HepG2 (cell line): ENCODE data around the gene PNPLA2. TPM values are rescaled to one million over a fixed set of nuclear protein-coding genes. Genes with fewer than 3 reads are reported as not detected.

Source experiments
- CAMTA2 ChIP-seq: sonication (generic); formaldehyde crosslinking; IDR thresholded peaks from 2 replicates; pipeline ENCODE4 v1.4.0; 2020; ENCODE audit warnings: mild to moderate bottlenecking, missing genetic modification reagents, borderline replicate concordance
- CTCF ChIP-seq: sonication (generic); formaldehyde crosslinking; IDR thresholded peaks from 2 replicates; pipeline ENCODE4 v1.5.0; 2020; ENCODE audit warnings: mild to moderate bottlenecking, missing genetic modification reagents, moderate library complexity
- EEA1 ChIP-seq: sonication (generic); formaldehyde crosslinking; IDR thresholded peaks from 2 replicates; pipeline ENCODE4 v1.5.1; 2020; ENCODE audit warnings: mild to moderate bottlenecking, missing genetic modification reagents, borderline replicate concordance
- ETV5 ChIP-seq: IDR thresholded peaks from 2 replicates; pipeline ENCODE4 v1.6.1; 2018; ENCODE audit warnings: missing biosample characterization, missing genetic modification reagents, inconsistent platforms, borderline replicate concordance
- EZH2 ChIP-seq: conservative IDR thresholded peaks from 2 replicates; pipeline ENCODE4 v1.6.1; 2012; ENCODE audit warnings: mild to moderate bottlenecking, low read depth, low read length, moderate library complexity
- ISL2 ChIP-seq: sonication (generic); formaldehyde crosslinking; IDR thresholded peaks from 2 replicates; pipeline ENCODE4 v1.5.0; 2020; ENCODE audit warnings: missing genetic modification reagents
- LCORL ChIP-seq, 2 experiments: fragments of 450-650 bp in 1 of 2; sonication (generic) in 1 of 2; formaldehyde crosslinking in 1 of 2; IDR thresholded peaks; 2 replicates each; pipeline versions ENCODE4 v1.5.0 to v1.6.1; 2017 to 2020; ENCODE audit warnings: antibody characterized with exemption in 1 of 2, missing genetic modification reagents in 1 of 2
- MAFK ChIP-seq, 2 experiments: IDR thresholded peaks in 1 of 2; conservative IDR thresholded peaks in 1 of 2; 2 replicates each; pipeline ENCODE4 v1.6.1; 2011; ENCODE audit warnings: improper control_type of control experiment in 2 of 2, low read length in 2 of 2
- MED1 ChIP-seq: sonication (generic); formaldehyde crosslinking; IDR thresholded peaks from 2 replicates; pipeline ENCODE4 v1.4.0; 2020; ENCODE audit warnings: missing genetic modification reagents
- MTF2 ChIP-seq: sonication (generic); formaldehyde crosslinking; IDR thresholded peaks from 2 replicates; pipeline ENCODE4 v1.5.0; 2020; ENCODE audit warnings: missing genetic modification reagents, borderline replicate concordance
- MYNN ChIP-seq: sonication (generic); formaldehyde crosslinking; IDR thresholded peaks from 2 replicates; pipeline ENCODE4 v1.4.0; 2020; ENCODE audit warnings: mild to moderate bottlenecking, low read depth, missing genetic modification reagents
- NCOA2 ChIP-seq: sonication (generic); formaldehyde crosslinking; IDR thresholded peaks from 2 replicates; pipeline ENCODE4 v1.8.0; 2022; ENCODE audit warnings: inconsistent platforms
- PCBP2 ChIP-seq: fragments of 200-400 bp; formaldehyde crosslinking; optimal IDR thresholded peaks from 2 replicates; pipeline ENCODE3; 2018; ENCODE audit warnings: low read length, low read depth; ENCODE audit not compliant: poor library complexity, severe bottlenecking
- REPIN1 ChIP-seq: sonication (generic); formaldehyde crosslinking; IDR thresholded peaks from 2 replicates; pipeline ENCODE4 v1.8.0; 2022; ENCODE audit warnings: missing genetic modification reagents, low read depth, mild to moderate bottlenecking, borderline replicate concordance
- SALL2 ChIP-seq: sonication (generic); formaldehyde crosslinking; IDR thresholded peaks from 2 replicates; pipeline ENCODE4 v1.8.1; 2023; ENCODE audit warnings: mild to moderate bottlenecking, missing genetic modification reagents, inconsistent platforms
- SKI ChIP-seq: fragments of 450-650 bp; IDR thresholded peaks from one replicate; pipeline ENCODE4 v1.6.1; 2018; ENCODE audit warnings: mild to moderate bottlenecking; ENCODE audit not compliant: partially characterized antibody
- TBL1XR1 ChIP-seq: fragments of 150-350 bp; IDR thresholded peaks from 2 replicates; pipeline ENCODE4 v1.6.1; 2014; ENCODE audit warnings: borderline replicate concordance, low read length; ENCODE audit not compliant: partially characterized antibody
- TEAD2 ChIP-seq: sonication (generic); formaldehyde crosslinking; IDR thresholded peaks from 2 replicates; pipeline ENCODE4 v1.9.0; 2021; ENCODE audit warnings: missing genetic modification reagents
- ZMYM2 ChIP-seq: sonication (generic); formaldehyde crosslinking; IDR thresholded peaks from 2 replicates; pipeline ENCODE4 v1.8.0; 2022; ENCODE audit warnings: mild to moderate bottlenecking, missing genetic modification reagents
- ZNF12 ChIP-seq: sonication (generic); formaldehyde crosslinking; IDR thresholded peaks from 2 replicates; pipeline ENCODE4 v1.5.0; 2020; ENCODE audit warnings: missing genetic modification reagents
- ZNF180 ChIP-seq: sonication (generic); formaldehyde crosslinking; IDR thresholded peaks from 2 replicates; pipeline ENCODE4 v1.4.0; 2020; ENCODE audit warnings: low read depth, missing genetic modification reagents, borderline replicate concordance
- ZNF335 ChIP-seq: sonication (generic); formaldehyde crosslinking; IDR thresholded peaks from 2 replicates; pipeline ENCODE4 v1.4.0; 2020; ENCODE audit warnings: missing genetic modification reagents
- ZNF572 ChIP-seq: sonication (generic); formaldehyde crosslinking; IDR thresholded peaks from 2 replicates; pipeline ENCODE4 v1.5.1; 2020; ENCODE audit warnings: mild to moderate bottlenecking, missing genetic modification reagents
- ZNF747 ChIP-seq: sonication (generic); formaldehyde crosslinking; IDR thresholded peaks from 2 replicates; pipeline ENCODE4 v1.8.1; 2023; ENCODE audit warnings: missing genetic modification reagents, mild to moderate bottlenecking, borderline replicate concordance
- ZNF768 ChIP-seq: sonication (generic); formaldehyde crosslinking; IDR thresholded peaks from 2 replicates; pipeline ENCODE4 v1.4.0; 2020; ENCODE audit warnings: missing genetic modification reagents
- ZNF816 ChIP-seq: sonication (generic); formaldehyde crosslinking; IDR thresholded peaks from 2 replicates; pipeline ENCODE4 v1.8.0; 2022; ENCODE audit warnings: missing genetic modification reagents, mild to moderate bottlenecking, borderline replicate concordance
- ZNF839 ChIP-seq: sonication (generic); formaldehyde crosslinking; IDR thresholded peaks from 2 replicates; pipeline ENCODE4 v1.4.0; 2020; ENCODE audit warnings: missing genetic modification reagents, mild to moderate bottlenecking, borderline replicate concordance
- polyA plus RNA-seq, 8 experiments: library from polyadenylated mRNA; depleted of rRNA in 3 of 8; stranded (reverse) in 7 of 8; unstranded in 1 of 8; fragments of >200 nt; fragmentation: Illumina TruSeq in 4 of 8; extraction: Trizol in 4 of 8; gene quantifications; 2 replicates each; pipeline versions ENCODE4 v1.2.1 to v1.2.3, GENCODE V29; 2011 to 2016; ENCODE audit warnings: low read depth in 4 of 8, missing spikeins in 1 of 8, mixed read lengths in 1 of 8; ENCODE audit not compliant: insufficient read depth in 1 of 8
- total RNA-seq, 5 experiments: library from RNA; depleted of rRNA; stranded (reverse); fragments of >200 nt; fragmentation: Illumina TruSeq; extraction: Trizol; gene quantifications; 2 replicates each; pipeline ENCODE4 v1.2.3, GENCODE V29; 2016; ENCODE audit warnings: low read depth in 1 of 5
- TF ChIP-seq, protein P1 (sequence below): sonication (generic); formaldehyde crosslinking; IDR thresholded peaks from 2 replicates; pipeline ENCODE4 v1.4.0; 2020; ENCODE audit warnings: mild to moderate bottlenecking, missing genetic modification reagents

PNPLA2 gene
- total and polyA plus RNA-seq, 2 of the 13 experiments (the other 11 are each of a cell fraction or from before 2014, with no cell fraction given), result 10.5 to 43.2 TPM

DNA sequence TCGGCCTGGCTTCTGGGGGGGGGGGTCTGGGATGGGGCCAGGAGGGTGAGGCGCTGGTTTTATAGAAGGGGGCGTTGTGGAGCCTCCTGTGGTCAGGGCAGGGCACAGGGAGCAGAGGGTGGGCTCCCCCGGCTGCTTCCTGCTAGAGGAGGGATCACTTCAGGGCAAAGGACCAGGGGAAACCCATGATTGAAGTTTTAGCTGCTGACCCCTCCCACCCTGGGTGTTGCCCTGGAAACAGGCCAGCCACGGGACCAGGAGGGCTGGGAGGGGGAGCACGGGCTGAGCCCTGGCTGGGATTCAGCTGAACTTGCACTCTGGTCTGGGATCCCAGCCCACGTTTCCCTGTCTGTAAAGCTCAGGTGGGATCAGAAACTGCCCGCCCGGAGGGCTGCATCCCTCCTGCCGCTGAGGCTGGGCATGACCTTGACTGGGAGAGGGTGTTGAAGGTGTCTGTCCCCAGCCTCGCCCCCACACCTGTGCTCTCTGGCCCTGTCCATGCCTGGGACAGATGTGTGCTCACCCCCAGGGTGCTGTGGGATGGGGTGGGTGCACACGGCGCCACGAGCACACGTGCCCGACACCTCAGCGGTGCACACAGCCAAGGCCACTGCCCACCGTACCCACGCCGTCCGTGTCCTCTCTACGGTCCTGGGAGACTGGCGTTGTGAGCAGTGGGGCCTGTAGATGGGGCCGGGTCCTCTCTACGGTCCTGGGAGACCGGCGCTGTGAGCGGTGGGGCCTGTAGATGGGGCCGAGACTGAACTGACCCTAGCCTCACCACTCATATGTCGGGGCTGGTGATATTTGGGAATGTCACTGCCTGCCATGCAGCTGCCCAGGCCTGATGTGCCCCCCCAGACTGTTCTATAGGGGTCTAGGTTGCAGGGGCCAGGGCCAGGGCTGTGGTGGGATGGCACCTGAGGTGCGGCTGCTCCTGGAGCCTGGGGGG lies 26.3 kb downstream of the PNPLA2 start (continued):
- TF ChIP-seq ZNF768 (CRISPR knock-in tag) (no peak), MYNN (CRISPR knock-in tag) (no peak), MED1 (no peak), EZH2 (no peak), CAMTA2 (no peak), ZNF816 (no peak), NCOA2 (CRISPR knock-in tag) (peak; percentile 23; the same call in 1 of the 2 replicates), TEAD2 (no peak), CTCF (CRISPR knock-in tag) (no peak), ZNF839 (no peak), ZNF572 (CRISPR knock-in tag) (0 out of 2 replicates have a peak, but pooled peaks have one; percentile 32), SKI (no peak), ZNF180 (CRISPR knock-in tag) (no peak), LCORL (IDR thresholded peaks at IDR 0.05) (no peak), LCORL (CRISPR knock-in tag; IDR thresholded peaks at IDR 0.05) (no peak; the same call in 1 of the 2 replicates), TBL1XR1 (peak; percentile 25), ZNF12 (CRISPR knock-in tag) (no peak), ZMYM2 (CRISPR knock-in tag) (no peak), SALL2 (CRISPR knock-in tag) (no peak), MAFK (conservative IDR thresholded peaks at IDR 0.05 in 1 of 2, IDR thresholded peaks at IDR 0.05 in 1 of 2; ENCODE audit: low read length in 2 of 2) (no peak; a peak in 1 of 4 replicates), ISL2 (CRISPR knock-in tag) (no peak), ETV5 (CRISPR knock-in tag) (no peak; the same call in 1 of the 2 replicates), PCBP2 (no peak), EEA1 (CRISPR knock-in tag) (peak; percentile 62; the same call in 1 of the 2 replicates), MTF2 (CRISPR knock-in tag) (no peak), ZNF747 (0 out of 2 replicates have a peak, but pooled peaks have one; percentile 21), ZNF335 (CRISPR knock-in tag) (no peak; the same call in 1 of the 2 replicates), REPIN1 (no peak)
- TF ChIP-seq, protein P1, sequence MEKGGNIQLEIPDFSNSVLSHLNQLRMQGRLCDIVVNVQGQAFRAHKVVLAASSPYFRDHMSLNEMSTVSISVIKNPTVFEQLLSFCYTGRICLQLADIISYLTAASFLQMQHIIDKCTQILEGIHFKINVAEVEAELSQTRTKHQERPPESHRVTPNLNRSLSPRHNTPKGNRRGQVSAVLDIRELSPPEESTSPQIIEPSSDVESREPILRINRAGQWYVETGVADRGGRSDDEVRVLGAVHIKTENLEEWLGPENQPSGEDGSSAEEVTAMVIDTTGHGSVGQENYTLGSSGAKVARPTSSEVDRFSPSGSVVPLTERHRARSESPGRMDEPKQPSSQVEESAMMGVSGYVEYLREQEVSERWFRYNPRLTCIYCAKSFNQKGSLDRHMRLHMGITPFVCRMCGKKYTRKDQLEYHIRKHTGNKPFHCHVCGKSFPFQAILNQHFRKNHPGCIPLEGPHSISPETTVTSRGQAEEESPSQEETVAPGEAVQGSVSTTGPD (CRISPR knock-in tag), result no peak
